ENCODE results near the gene CELF6. TPM values are rescaled to one million over a fixed set of nuclear protein-coding genes. Genes with fewer than 3 reads are reported as not detected.

Gene CELF6
- total and polyA plus RNA-seq, 7 experiments from 2014 or later: 0.10 to 5.7 (median 2.9) TPM

DNA sequence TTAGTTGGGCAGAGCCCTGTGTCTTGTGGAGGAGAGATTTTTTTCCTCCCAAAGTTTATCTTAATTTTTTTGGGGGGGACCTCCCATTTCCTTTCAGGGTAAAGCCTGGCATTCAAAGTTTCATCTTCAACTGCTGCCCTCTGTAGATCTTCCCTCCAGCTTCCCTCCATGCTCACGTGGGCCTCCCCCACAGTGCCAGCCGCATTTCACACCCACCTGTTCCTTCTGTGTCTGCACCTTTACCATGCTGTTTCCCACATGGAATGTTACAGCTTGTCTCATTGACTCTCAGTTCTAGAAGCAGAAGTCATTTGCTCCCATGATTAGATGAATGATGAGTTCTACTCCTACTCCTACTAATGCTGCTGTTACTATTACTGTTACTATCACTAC, 6.5 kb downstream of the CELF6 start:
- Histone ChIP-seq H3K27ac (ENCODE audit: low read depth, low read length) (no peak overlapping the region), H3K4me1 (ENCODE audit: control insufficient read depth in 2 of 2, insufficient read depth in 2 of 2, low read length in 2 of 2) (no peaks in the 10 kb centered on the region), H3K36me3 (ENCODE audit: control insufficient read depth in 2 of 3, insufficient read depth in 3 of 3, low read length in 3 of 3) (no peaks in the 10 kb centered on the region), H3K4me3 (ENCODE audit: low read length) (no peak overlapping the region), H3K27me3 (ENCODE audit: control insufficient read depth in 2 of 2, insufficient read depth in 2 of 2, low read length in 2 of 2) (no peaks in the 10 kb centered on the region), H3K9me3 (ENCODE audit: control insufficient read depth in 2 of 3, low read length in 3 of 3) (no peaks in the 10 kb centered on the region)
- peaks cover 0 to 12% (median 0%) of the 10 kb centered on the region in 5 donors for H3K27me3 Mint-ChIP-seq
- ChIA-PET CTCF (interaction anchor here (0.6 to 2.7 kb wide), 8 partner anchors 9 to 357 kb away, joined by 3 to 15 read pairs (median 4); no protein-coding TSS in a partner anchor), POLR2A (no interaction called here)
- H3K9me3 Mint-ChIP-seq: no peaks in the 10 kb centered on the region
- H3K27ac Mint-ChIP-seq: no peak overlapping the region
- intact Hi-C loops (cut with micrococcal nuclease): loop anchor here (2.0 to 10.0 kb wide), 4 partner anchors 159 to 471 kb away; partner anchors contain the start of genes ADPGK (in 1 of the 2) and ARIH1 (in 1 of the 2)
- no peak for DNase-seq
- peaks cover under 1 to 4% (median under 1%) of the 10 kb centered on the region in 7 donors for H3K4me1 Mint-ChIP-seq
- no peak for ATAC-seq
- H3K36me3 Mint-ChIP-seq: peaks cover 0 to 6% (median 0%) of the 10 kb centered on the region in 5 donors
- no peak overlapping the region for H3K4me3 Mint-ChIP-seq

DNA sequence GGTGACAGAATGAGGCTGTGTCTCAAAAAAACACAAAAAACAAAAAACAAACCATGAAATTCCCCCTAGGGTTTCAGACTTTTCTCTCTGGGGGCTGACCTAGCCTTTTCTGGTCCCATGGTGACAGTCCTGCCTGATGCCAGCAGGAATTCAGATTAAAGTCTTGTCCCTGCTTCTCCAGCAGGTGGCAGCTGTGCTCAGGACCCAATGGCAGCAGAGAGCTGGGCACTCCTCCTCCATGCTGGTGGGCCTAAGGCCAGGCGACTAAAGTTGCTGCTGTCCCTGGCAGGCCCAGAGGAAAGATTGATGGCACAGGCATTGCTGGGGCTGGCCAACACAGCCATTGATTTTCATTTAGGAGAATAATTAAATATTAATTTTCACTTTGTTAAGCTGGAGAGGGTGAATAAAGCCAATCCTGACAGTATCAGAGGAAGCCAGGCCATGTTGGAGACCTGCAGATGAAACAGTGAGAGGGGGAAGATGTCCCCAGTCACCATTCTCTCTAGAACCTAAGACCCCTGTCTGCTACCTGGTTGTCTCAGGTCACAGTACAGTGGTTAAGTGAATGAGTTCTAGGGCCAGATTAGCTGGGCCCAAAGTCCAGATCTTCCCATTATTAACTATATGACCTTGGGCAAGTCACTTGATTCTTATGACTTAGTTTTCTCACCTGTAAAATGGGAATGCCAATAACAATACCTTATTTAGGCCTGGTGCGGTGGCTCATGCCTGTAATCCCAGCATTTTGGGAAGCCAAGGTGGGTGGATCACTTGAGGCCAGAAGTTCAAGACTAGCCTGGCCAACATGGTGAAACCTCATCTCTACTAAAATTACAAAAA, 7.1 kb downstream of the CELF6 start:
- Histone ChIP-seq H3K36me3 (ENCODE audit: control insufficient read depth in 2 of 3, insufficient read depth in 3 of 3, low read length in 3 of 3) (no peaks in the 10 kb centered on the region), H3K9me3 (ENCODE audit: control insufficient read depth in 2 of 3, low read length in 3 of 3) (no peaks in the 10 kb centered on the region), H3K27me3 (ENCODE audit: control insufficient read depth in 2 of 2, insufficient read depth in 2 of 2, low read length in 2 of 2) (no peaks in the 10 kb centered on the region), H3K4me3 (ENCODE audit: low read length) (no peak overlapping the region), H3K27ac (ENCODE audit: low read depth, low read length) (no peak overlapping the region), H3K4me1 (ENCODE audit: control insufficient read depth in 2 of 2, insufficient read depth in 2 of 2, low read length in 2 of 2) (no peaks in the 10 kb centered on the region)
- Mint-ChIP-seq H3K36me3 (peaks cover 0 to 6% (median 0%) of the 10 kb centered on the region in 5 donors), H3K4me1 (peaks cover 0 to 2% (median 0%) of the 10 kb centered on the region in 7 donors), H3K4me3 (no peak overlapping the region), H3K27me3 (peaks cover 0 to 7% (median 0%) of the 10 kb centered on the region in 5 donors), H3K27ac (no peak overlapping the region), H3K9me3 (no peaks in the 10 kb centered on the region)
- intact Hi-C loops (cut with micrococcal nuclease): loop anchor here (1.0 to 10.0 kb wide), 5 partner anchors 160 to 472 kb away; partner anchors contain the start of genes ADPGK (in 1 of the 2) and ARIH1 (in 1 of the 2)
- ChIA-PET POLR2A (no interaction called here), CTCF (interaction anchor here (0.6 to 2.7 kb wide), 8 partner anchors 9 to 224 kb away, joined by 3 to 15 read pairs (median 4); no protein-coding TSS in a partner anchor)
- peak; percentile 22 to 54 (median 43) for DNase-seq
- ATAC-seq: peak; percentile 93

DNA sequence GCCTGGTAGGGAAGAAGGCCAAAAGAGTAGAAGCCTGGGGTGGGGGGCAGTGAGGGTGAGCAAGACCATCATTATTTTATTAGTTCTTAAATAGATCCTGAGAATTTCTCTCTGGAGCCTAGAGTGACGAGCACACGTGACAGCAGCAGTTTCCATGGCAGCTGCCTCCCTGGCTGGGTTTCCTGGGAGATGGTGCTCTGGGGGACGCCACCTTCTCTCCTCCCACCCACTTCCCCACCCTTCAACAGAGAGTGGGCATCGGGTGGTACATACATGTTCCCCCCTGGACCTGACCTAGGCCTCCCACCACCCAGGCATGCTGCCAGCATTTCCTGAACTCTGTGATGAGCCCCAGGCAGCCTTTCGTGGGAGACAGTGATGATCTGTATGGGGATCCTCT, 12.9 kb downstream of the CELF6 start:
- DNase-seq: no peak
- Mint-ChIP-seq H3K36me3 (peaks cover 0 to 13% (median 0%) of the 10 kb centered on the region in 5 donors), H3K27me3 (no peaks in the 10 kb centered on the region), H3K4me1 (peaks cover 0 to 12% (median 5%) of the 10 kb centered on the region in 7 donors), H3K9me3 (peaks cover 0 to 1% (median 0%) of the 10 kb centered on the region in 11 donors), H3K4me3 (no peak overlapping the region), H3K27ac (peak overlapping the region in 4 of 9 donors; percentile 14 to 45 (median 36))
- H3K4me3 ChIP-seq (ENCODE audit: low read length): no peak overlapping the region
- no peaks in the 10 kb centered on the region for H3K9me3 ChIP-seq (ENCODE audit: control insufficient read depth in 2 of 3, low read length in 3 of 3)
- no peaks in the 10 kb centered on the region for H3K27me3 ChIP-seq (ENCODE audit: control insufficient read depth in 2 of 2, insufficient read depth in 2 of 2, low read length in 2 of 2)
- no peak for ATAC-seq
- ChIA-PET POLR2A (no interaction called here), CTCF (no interaction called here)
- intact Hi-C loops (cut with micrococcal nuclease): no loop called here
- H3K4me1 ChIP-seq (ENCODE audit: control insufficient read depth in 2 of 2, insufficient read depth in 2 of 2, low read length in 2 of 2): peaks cover 0 to 3% of the 10 kb centered on the region in 2 donors
- no peaks in the 10 kb centered on the region for H3K36me3 ChIP-seq (ENCODE audit: control insufficient read depth in 2 of 3, insufficient read depth in 3 of 3, low read length in 3 of 3)
- H3K27ac ChIP-seq (ENCODE audit: low read depth, low read length): no peak overlapping the region

DNA sequence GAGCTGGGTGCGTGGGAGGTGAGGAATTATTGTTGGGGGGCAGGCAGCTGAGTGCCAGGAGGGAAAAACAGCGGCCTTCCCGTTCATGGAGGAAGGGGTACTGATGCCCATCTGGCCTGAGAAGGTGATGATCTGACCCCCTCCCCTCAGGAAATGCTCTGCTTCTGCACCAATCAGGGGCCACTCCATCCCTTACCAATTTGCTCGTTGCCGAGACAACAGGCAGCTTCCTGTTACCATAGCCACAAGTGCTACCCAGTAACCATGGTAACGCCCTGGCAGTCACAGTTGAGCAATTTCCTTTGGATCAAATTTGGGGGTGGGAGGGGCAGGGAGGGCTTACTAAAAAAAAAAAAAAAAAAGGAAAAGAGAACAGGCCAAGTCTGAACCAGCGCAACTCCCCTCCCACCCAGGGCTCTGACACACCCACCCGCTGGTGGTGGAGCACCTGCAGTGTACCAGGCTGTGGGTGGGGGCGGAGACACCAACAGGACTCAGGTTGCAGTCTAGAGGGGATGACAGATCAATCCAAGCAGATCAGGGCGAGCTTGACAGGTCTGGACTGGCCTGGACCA, 13.7 kb downstream of the CELF6 start:
- DNase-seq (peak in 7 of 9 donors; percentile 31 to 71 (median 64)), ATAC-seq (peak; percentile 79)
- Histone ChIP-seq H3K27ac (ENCODE audit: low read depth, low read length) (no peak overlapping the region), H3K9me3 (ENCODE audit: control insufficient read depth in 2 of 3, low read length in 3 of 3) (no peaks in the 10 kb centered on the region), H3K27me3 (ENCODE audit: control insufficient read depth in 2 of 2, insufficient read depth in 2 of 2, low read length in 2 of 2) (no peaks in the 10 kb centered on the region), H3K4me1 (ENCODE audit: control insufficient read depth in 2 of 2, insufficient read depth in 2 of 2, low read length in 2 of 2) (peaks cover 0 to 3% of the 10 kb centered on the region in 2 donors), H3K4me3 (ENCODE audit: low read length) (no peak overlapping the region), H3K36me3 (ENCODE audit: control insufficient read depth in 2 of 3, insufficient read depth in 3 of 3, low read length in 3 of 3) (no peaks in the 10 kb centered on the region)
- ChIA-PET CTCF (no interaction called here), POLR2A (interaction anchor here (0.5 kb wide), 1 partner anchor 19 kb away, joined by 3 read pairs; no protein-coding TSS in a partner anchor)
- intact Hi-C loops (cut with micrococcal nuclease): loop anchor here in 1 of 2 donors (1.0 kb wide), 1 partner anchor 34 kb away; the partner anchor contains the start of gene PARP6
- Mint-ChIP-seq H3K4me1 (peaks cover 0 to 12% (median 5%) of the 10 kb centered on the region in 7 donors), H3K27ac (peak overlapping the region in 5 of 9 donors; percentile 28 to 47 (median 45)), H3K4me3 (no peak overlapping the region), H3K27me3 (no peaks in the 10 kb centered on the region), H3K36me3 (peaks cover 0 to 13% (median 0%) of the 10 kb centered on the region in 5 donors), H3K9me3 (peaks cover 0 to 1% (median 0%) of the 10 kb centered on the region in 11 donors)

DNA sequence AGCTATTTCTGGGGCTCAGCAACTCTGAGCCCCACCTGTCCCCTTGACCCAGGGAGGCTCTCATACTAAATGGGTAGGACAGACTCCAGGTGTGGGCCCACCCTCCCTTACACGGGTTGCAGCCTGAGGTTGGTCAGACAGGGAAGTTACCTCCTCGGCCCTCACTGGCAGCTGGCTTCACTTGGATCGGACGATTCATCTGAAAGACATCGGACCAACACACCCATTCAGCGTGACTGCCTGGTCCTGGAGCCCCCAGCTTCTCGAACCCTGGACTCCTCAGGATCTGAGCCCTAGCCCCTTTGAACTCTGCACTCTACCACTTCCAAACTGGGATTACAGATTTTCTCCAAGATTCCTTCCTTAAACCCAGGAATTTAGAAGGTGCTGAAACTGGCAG, 15.4 kb downstream of the CELF6 start:
- Histone ChIP-seq H3K4me3 (ENCODE audit: low read length) (no peak overlapping the region), H3K27me3 (ENCODE audit: control insufficient read depth in 2 of 2, insufficient read depth in 2 of 2, low read length in 2 of 2) (no peaks in the 10 kb centered on the region), H3K9me3 (ENCODE audit: control insufficient read depth in 2 of 3, low read length in 3 of 3) (no peaks in the 10 kb centered on the region), H3K4me1 (ENCODE audit: control insufficient read depth in 2 of 2, insufficient read depth in 2 of 2, low read length in 2 of 2) (peaks cover 0 to 3% of the 10 kb centered on the region in 2 donors), H3K36me3 (ENCODE audit: control insufficient read depth in 2 of 3, insufficient read depth in 3 of 3, low read length in 3 of 3) (no peaks in the 10 kb centered on the region), H3K27ac (ENCODE audit: low read depth, low read length) (no peak overlapping the region)
- Mint-ChIP-seq H3K27me3 (no peaks in the 10 kb centered on the region), H3K9me3 (peaks cover 0 to 1% (median 0%) of the 10 kb centered on the region in 11 donors), H3K36me3 (peaks cover 0 to 13% (median 0%) of the 10 kb centered on the region in 5 donors), H3K27ac (peak overlapping the region in 1 of 9 donors; percentile 38), H3K4me1 (peaks cover 0 to 12% (median 5%) of the 10 kb centered on the region in 7 donors), H3K4me3 (no peak overlapping the region)
- ATAC-seq (no peak), DNase-seq (no peak)
- intact Hi-C loops (cut with micrococcal nuclease): no loop called here
- POLR2A ChIA-PET: no interaction called here
- CTCF ChIA-PET: interaction anchor here (0.9 kb wide), 1 partner anchor 8 kb away, joined by 4 read pairs; no protein-coding TSS in a partner anchor

DNA sequence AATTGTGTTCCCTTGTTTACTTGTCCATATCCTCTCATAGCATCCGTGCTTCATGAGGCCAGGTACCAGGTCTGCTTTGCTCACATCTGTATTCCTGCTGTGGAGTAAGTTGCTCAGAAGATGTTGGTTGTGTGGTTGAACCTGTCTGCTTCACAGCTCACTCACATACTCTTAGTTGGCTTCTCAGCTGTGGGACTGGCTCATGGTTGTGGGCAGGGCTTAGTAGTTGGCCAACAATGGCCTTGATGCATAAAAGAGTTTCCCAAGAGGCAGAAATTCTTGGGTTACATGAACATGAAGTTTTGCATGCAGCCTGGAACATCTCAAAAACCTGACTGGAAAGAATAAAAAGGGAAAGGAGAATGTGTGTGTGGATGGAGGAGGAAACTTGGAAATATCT, 17.0 kb downstream of the CELF6 start:
- ChIA-PET CTCF (no interaction called here), POLR2A (no interaction called here)
- Mint-ChIP-seq H3K27me3 (no peaks in the 10 kb centered on the region), H3K9me3 (peaks cover 0 to 1% (median 0%) of the 10 kb centered on the region in 11 donors), H3K4me3 (no peak overlapping the region), H3K27ac (no peak overlapping the region), H3K4me1 (peaks cover 0 to 12% (median 5%) of the 10 kb centered on the region in 7 donors), H3K36me3 (peaks cover 0 to 7% (median 0%) of the 10 kb centered on the region in 5 donors)
- H3K27ac ChIP-seq (ENCODE audit: low read depth, low read length): no peak overlapping the region
- no peaks in the 10 kb centered on the region for H3K9me3 ChIP-seq (ENCODE audit: control insufficient read depth in 2 of 3, low read length in 3 of 3)
- ATAC-seq: no peak
- H3K4me1 ChIP-seq (ENCODE audit: control insufficient read depth in 2 of 2, insufficient read depth in 2 of 2, low read length in 2 of 2): peaks cover 0 to 3% of the 10 kb centered on the region in 2 donors
- intact Hi-C loops (cut with micrococcal nuclease): no loop called here
- H3K27me3 ChIP-seq (ENCODE audit: control insufficient read depth in 2 of 2, insufficient read depth in 2 of 2, low read length in 2 of 2): no peaks in the 10 kb centered on the region
- no peaks in the 10 kb centered on the region for H3K36me3 ChIP-seq (ENCODE audit: control insufficient read depth in 2 of 3, insufficient read depth in 3 of 3, low read length in 3 of 3)
- no peak overlapping the region for H3K4me3 ChIP-seq (ENCODE audit: low read length)
- DNase-seq: no peak

All from naive thymus-derived CD4-positive, alpha-beta T cell (primary cell).